ENCODE measurements around the gene C14orf132.

- TF ChIP-seq POLR2AphosphoS5 (IDR thresholded peaks at IDR 0.05; ENCODE audit: low read depth, low read length), result no peak
- TF ChIP-seq POLR2A (IDR thresholded peaks at IDR 0.05; ENCODE audit: low read depth, low read length), result no peak
Observed at GRCh38 chr14:96138241-96138640, 99.1 kb downstream of the C14orf132 start.

All from GM12892 (cell line).